CD4-positive, alpha-beta T cell treated with Interleukin-15 for 1 hour (primary cell): ENCODE data around the gene DNM1.

Experiments used
- DNase-seq: peaks from one replicate; pipeline ENCODE4 v3.0.0-alpha.2; 2020

DNM1 gene

DNA sequence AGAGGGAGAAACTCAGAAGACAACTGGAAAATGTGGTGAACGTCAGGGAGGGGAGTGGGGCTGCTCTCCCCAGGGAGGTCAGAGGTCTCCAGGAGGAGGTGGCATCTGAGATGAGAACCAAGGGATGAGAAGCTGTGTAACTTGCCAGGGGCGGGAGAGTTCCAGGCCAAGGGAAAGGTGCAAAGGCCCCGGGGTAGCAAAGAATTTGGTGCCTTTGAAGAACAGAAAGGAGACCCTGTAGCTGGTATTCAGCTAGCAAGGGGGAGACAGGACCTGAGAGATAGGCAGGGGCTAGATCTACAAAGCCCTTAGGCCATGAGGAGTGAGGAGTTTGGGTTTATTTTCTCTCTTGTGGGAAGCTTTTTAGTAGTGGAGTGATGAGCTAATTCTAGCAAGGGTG lies 3.3 kb downstream of the DNM1 start:
- DNase-seq = no peak

DNA sequence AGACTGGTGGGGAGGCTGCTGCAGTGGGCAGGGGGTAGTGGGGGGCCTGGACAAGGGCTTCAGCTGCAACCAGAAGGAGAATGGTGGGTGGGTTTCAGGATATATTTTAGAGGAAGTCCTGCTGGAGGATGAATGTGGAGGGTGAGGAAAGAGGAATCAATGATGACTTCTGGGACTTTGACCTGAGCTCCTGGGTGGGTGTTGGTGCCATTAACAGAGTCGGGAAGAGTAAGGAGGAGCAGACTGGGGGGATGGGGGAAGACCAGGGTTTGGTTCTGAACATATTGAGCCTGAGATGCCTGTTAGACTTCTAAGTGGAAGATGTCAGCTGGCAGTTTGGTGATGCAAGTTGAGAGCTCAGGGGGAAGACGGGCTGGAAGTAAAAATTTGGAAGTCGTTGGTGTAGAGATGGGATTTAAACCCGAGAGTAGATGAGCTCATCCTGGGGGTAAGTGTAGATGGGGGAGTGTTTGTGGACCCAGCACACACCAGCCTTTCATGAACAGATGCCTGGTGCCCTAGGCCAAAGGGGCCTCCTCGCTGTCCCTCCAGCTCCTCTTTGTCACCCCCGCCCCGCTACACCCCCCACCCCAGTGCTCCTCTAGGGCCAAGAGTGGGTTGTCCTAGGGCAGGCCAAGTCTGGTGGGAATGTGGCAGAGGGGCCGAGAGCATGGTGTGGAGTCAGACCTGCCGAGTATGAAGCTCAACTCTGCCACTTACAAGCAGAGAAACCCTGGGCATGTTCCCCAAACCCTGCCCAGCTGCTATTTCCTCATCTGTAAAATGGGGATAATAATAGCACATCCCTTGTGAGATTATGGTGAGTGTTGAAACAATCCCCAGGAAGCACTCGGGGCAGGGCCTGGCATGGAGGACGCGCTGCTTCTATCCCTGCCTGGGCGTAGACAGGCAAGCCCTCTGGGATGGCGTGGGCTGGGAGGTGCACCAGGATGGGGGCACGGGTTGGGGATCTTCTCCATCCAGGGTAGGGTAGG lies 4.0 kb downstream of the DNM1 start:
- no peak for DNase-seq

DNA sequence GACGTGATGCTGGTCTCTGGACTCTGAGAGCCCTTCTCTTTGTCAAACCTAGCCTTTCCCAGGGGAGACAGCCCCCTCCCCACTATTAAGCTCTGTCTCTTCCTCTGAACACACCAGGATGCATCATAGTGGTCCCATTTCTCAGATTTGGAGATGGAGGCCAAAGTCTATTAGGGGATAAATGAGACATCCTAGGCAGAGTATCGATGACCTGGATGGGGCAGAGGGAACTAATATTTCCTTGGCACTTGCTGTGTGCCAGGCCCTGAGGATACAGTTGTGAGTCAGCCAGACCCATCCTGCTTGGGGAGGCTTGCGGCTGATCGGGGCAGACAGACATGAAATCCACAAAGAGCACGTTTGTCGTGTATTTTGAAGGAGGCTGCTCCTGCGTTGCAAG lies 5.2 kb downstream of the DNM1 start:
- DNase-seq = no peak

DNA sequence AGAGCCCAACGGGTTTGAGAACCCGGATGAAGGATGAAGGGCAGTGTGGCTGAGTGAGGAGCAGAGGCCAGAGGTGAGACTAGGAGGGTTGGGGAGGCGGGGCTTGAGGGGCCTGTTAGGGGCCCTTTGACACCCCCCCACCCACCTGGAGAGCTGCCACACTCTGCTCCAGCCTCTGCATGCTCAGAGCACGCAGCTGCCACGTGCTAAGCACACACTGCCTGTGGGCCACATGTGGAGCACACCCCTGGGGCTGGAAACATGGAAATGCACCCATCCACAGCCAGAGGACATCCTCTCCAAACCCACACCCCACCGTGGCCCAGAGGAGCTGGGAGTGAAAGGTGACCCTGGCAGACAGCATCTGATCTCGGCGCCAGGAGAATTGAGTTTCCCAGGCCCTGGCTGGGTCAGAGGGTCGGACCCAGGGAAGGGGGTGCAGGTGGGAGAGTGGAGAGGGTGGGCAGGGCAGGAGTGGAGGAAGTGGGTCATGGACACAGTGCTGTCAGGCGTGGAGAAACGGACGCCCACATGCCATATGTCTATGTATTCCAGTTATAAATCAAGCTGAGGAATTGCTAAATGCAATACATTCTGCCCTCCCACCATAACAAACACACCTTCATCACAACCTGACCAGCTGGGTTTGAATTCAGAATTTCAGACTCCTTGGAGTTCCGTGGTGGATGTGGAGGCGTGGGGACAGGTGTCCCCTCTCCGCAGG lies 5.9 kb downstream of the DNM1 start:
- no peak for DNase-seq

DNA sequence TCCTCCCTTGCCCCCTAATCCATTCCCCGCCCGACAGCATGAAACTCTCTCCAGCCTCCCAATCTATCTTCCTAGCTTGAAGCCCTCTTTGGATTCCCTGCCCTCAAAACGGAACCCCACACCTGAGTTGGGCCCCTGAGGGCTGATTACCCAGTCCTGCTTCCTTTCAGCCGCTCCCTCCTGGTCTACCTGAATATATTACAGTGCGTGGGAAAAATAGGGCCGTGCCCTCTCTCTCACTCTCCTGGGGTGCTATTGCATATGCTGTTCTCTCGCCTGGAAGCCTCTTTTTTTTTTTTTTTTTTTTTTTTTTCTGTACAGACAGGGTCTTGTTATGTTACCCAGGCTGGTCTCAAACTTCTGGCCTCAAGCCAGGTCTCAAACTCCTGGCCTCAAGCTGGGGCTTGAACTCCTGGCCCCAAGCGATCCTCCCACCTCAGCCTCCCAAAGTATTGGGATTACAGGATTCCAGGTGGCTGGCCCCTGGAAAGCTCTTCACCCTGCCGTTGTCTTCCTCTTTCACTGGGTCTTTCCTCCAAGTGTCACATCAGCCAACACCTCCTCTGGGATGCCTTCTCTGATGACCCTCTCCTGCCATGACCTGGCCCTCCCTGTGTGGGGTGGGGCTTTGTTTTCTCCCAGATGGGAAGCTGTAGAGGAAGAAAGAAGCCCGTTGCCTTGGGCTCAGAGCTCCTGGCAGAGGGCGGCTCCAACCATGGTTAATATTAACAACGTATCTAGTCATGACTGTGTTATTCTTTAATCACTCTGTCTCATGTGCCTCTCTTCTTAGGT lies 8.2 kb downstream of the DNM1 start:
- no peak for DNase-seq

DNA sequence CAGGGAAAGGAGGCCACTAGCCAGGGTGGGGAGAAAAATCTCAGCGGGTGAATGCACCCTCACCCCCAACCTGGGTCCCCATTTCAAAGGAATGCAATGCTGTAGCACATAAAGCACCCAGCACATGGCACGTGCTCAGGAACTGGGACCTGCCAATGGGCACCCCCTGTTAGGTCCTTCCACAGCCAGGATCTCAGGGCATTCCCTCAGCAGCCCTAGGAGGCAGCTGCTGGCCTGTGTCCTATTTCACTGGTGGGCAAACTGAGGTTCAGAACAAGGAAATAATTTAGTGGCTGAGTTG lies 8.8 kb downstream of the DNM1 start:
- DNase-seq = no peak

DNA sequence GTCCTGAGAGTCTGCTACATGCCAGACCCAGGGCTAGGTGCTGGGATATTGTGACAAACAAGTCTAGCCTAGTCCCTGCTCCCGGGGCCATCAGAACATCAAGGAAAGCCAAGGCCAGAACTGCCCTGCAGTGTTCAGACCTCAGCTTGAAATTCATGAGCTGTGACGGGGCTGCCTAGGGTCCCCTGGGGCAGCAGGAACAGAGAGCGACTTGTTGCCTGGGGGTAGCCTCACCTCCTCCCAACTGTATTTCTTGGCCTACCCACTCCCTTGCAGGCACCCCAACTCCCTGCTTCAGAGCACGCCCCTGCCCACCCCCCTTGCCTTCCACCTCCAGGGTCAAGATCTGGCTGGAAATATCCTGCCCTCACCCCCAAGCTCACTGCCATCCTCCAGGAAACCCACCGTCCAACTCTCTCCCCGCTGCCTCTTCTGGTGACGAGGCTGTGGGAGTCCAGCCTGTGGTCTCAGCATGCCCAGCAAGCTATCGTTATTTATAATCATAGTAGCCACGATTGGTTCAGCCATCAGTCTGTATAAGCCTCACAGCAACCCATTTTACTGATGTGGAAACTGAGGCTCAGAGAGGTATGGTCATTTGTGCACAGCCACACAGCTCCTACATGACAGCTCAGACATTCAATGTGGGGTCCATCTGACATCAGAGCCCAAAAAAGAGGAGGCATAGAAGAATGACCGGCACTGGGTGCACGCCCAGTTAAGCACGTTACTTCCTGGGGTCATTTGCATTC lies 10.7 kb downstream of the DNM1 start:
- no peak for DNase-seq

DNA sequence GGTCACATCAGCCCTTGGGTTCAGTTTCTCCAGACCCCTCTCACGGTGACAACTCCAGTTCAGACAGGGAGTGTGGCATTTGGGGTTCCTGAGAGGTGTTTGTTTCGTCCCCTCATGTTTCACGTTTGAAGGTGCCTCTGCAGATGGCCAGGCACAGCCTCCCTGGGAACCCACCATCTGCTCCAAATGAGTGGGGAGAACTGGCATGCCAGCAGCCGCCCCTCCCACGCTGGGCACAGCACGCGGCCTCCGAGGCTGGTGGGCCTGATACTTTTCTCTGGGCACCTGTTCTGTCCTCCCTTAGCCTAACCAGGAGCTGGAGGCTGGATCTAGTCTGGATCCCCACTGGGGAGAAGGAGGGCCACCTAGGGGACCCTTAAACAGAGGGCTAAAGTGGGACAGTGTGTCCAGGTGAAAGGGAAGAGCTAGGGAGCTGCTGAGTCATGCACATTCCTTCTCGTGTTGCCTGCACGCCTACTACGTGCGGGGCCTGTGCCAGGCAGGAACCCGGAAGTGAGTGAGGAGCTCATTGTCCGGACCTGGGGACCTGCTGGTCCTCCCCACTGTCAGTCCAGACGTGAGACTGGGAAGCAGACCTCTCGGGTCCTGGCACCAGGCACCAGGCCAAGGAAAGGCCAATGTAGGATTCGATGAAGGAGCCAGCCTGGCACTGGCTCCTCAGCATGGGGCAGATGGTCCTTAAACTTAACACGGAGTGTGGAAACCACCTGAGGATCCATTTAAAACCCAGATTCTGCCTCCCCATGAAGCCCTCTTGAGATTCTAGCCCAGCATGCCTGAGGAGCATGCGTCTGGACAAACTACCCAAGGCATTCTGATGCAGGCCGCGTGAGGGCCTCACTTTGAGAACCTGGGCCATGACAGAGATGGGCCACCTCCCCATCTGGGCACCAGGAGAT lies 11.7 kb downstream of the DNM1 start:
- no peak for DNase-seq

DNA sequence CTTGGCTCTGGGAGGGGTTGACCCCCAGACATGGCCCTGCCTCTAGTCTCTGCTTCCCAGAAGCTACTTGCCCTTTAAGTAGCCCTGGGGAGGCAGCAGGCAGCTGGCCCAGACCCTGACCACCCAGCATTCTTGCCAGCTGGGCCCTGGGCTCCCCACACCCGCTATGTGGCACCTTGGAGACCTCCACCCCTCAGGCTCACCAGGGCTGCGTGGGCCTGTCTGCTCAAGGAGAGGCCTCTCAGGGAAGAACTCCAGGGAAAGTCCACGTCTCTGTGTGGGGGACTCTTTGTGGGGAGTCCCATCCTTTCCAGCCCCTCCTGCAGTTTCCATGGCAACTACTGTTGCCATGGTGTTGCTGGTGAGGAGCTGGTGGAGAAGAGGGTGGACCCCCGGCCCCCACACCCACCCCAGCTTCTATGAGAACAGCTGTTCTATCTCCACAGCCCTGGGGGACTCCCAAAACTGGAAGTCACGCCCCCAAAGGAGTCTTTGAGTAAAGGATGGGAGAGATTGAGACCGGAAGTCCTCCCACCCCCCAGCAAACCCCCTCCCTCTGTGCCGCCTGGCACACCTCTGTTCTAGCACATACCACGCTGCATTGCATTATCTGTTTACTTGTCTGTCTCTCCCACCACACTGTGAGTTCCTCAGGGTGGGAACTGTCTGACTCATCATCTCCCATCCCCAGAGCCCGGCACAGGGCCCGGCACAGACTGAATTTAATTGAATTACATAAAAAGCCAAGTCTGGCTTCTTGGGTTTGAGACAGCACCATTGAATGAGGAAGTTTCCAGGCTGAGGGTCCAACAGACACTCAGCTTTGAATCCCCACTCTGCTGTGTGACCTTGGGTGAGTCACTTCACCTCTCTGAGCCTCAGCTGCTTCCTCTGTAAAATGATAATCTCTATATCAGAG lies 12.6 kb downstream of the DNM1 start:
- no peak for DNase-seq

DNA sequence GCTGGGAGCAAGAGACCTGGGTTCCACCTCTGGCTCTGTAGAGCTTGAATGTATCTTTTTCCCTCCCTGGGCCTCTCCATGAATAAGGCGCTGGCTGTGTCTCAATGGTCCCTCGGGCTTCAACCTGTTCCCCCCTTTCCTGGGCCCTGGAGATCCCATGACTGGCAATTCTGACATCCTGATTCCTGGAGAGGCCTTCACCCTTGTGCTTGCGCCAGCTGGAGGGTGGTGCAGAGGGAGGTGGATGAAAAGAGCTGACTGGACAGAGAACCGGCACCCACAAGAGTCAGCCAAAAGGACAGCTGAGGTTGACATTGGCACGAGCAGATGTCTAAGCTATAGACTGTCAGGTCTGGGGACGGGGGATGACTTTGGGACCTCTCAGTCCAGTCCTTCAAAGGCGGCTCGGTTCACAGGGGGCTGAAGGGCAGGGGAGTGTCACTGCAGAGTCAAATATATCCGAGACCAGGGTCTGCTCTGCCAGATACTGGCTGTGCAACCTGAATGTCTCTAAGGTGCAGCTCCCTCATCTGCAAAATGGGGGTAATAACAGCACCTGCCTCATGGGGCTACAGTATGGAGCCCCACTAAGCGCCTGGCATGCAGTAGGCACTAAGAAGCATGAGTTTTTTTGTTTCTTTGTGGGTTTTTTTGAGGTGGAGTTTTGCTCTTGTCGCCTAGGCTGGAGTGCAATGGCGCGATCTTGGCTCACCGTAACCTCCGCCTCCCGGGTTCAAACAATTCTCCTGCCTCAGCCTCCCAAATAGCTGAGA lies 13.8 kb downstream of the DNM1 start:
- no peak for DNase-seq

DNA sequence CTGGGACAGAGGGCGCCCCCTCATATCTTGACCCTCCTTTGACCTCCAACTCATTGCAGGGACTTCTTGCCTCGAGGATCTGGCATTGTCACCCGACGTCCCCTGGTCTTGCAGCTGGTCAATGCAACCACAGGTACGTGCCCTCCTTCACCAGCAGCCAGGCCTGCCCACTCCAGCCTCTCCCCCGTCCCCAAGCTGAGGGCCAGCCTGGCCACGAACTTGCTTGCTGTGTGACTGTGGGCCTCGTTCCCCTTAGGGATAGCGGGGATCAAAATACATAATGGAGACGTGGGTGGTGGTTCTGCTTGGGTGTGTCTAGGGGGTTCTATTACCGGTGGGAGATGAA lies 15.0 kb downstream of the DNM1 start:
- no peak for DNase-seq

DNA sequence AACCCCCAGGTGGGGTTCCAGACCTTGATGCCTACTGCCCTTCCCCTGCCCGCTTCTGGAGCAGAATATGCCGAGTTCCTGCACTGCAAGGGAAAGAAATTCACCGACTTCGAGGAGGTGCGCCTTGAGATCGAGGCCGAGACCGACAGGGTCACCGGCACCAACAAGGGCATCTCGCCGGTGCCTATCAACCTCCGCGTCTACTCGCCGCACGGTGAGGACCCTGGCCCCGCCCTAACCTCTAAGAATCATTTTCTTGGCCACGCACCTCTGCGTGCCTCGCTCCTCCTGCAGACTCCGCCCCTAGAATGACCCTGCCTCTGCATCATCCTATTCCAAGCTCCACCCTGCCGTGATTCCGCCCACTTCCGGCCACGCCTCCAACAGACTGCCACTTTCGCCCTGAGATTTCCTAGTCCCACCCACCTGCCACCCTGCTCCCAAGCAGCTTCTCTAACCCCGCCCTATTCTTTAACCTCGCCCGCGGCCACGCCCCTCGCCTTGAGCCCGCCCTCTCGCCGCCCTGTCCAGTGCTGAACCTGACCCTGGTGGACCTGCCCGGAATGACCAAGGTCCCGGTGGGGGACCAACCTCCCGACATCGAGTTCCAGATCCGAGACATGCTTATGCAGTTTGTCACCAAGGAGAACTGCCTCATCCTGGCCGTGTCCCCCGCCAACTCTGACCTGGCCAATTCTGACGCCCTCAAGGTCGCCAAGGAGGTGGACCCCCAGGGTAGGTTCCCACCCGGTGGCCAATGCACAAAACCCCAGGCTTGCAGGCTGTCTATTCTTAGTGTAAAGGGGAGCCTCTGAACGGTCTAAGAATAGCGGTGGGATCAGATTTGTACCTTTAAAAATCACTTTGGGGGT lies 15.6 kb downstream of the DNM1 start:
- peak; percentile 97 for DNase-seq

DNA sequence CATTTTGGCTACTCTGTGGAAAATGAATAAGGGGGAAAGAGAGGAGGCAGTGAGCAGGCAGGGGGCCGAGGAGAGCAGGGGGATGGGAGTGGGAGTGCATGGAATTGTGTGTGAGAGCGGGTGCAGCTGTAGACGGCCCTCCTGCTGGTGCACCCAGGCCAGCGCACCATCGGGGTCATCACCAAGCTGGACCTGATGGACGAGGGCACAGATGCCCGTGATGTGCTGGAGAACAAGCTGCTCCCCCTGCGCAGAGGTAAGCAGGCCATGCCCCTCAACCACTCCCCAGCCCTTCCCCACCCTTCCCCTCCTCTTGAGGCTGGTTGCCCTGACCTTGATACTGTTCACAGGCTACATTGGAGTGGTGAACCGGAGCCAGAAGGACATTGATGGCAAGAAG lies 16.7 kb downstream of the DNM1 start:
- no peak for DNase-seq

DNA sequence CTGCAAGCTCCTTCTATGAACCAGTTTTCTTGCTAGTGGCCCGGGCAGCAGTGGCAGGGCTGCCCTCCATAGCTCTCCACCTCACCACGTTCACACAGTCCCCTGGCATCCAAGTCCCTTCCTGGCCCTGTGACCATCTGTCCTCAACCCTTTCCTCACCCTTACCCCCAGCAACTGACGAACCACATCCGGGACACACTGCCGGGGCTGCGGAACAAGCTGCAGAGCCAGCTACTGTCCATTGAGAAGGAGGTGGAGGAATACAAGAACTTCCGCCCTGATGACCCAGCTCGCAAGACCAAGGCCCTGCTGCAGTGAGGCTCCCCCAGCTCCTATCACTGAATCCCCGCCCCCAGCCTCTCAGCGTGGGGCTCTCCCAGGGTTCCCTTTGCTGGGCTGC lies 18.8 kb downstream of the DNM1 start:
- DNase-seq = no peak

DNA sequence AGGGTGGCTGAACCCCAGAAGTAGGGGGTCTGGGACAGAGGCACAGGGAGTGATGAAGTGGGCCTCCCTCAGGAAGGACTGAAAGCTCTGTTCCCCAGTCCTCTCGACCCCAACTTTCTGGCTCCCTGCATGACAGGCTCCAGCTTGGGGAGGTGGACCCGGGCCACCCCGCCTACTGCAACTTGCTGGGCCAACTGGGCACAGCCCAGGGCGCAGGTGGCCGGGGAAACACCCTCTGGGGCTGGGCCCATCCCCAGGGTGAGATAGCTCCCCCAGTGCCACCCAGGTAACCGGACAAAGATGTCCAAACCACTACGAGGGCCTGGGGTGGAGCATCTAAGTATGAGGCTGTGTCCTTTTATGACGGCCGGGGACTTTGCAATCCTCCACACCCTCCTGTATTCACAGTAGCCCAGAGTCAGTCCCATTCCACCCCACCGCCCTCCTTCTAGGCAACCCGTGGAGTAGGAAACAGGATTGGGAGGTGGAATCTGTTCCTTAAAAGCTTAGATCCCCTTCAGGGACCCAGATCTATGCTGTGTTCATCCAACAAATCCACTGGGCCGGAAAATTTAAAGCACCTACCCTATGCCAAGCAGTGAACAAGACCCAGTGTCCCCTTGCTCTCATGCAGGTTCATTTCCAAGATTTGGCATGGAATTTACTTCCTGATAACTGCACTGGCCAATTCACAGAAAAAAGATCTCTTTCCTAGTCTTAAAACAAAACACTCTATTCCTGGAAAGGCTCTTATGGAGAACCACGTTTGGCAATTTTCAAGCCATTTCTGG lies 19.9 kb downstream of the DNM1 start:
- DNase-seq = no peak

DNA sequence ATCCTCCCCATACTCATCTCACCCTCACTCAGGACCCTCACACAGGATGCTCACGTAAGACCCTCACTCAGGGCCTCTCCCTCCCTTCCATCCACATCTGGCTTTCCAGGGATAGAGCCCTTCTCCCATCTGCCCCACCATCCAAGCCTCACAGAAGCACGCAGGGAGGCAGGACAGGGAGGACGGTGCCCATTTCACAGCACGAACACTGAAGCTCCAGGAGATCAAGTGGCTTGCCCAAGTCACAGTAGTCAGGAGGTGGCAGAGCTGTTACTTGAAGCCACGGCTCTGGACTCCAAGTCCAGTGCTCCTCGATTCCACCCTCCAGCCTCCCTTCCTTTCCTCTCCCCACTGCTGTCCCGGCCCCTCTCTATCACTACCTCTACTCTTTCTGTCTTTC lies 21.7 kb downstream of the DNM1 start:
- no peak for DNase-seq

DNA sequence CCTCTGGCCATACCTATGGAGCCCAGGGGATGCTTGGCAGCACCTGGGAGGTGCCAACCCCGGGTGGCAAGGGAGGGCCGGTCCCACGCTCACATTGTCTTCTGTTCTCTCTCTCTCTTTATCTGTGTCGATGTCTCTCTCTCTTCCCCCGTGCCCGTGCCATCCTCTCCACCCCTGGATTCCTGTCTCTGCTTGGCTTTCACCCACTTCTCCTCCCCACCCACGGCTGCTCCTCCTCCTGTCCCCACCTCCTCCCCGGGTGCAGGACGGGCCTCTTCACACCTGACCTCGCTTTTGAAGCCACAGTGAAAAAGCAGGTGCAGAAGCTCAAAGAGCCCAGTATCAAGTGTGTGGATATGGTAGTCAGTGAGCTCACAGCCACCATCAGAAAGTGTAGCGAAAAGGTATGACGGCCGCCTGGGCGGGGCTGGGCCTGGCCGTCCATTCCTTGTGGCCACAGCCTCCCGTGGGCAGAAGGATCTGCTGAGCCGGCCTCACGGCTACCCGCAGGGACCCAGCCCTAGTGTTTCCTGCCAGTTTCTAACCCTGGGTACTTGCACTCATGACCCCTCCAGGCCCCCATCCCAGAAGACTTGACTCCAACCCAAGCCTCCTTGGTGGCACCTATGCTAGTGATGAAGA lies 22.7 kb downstream of the DNM1 start:
- DNase-seq = no peak
